Transverse colon (tissue), 4 donors: ENCODE measurements around the gene DOCK2. TPM values are rescaled to one million over a fixed set of nuclear protein-coding genes. Genes with fewer than 3 reads are reported as not detected.
"Not testable (repeated sequence)": the region's sequence is repeated elsewhere in the genome, so short reads cannot be mapped to it uniquely, and the experiment has no call there.

Experiments
- DNase-seq: peaks from one replicate; pipeline ENCODE4 v3.0.0-alpha.2; 2019
- H3K27ac ChIP-seq, 4 donors: fragments of 200-600 bp; sonication (generic); 2 replicates each; pipeline ENCODE4 v1.5.1; 2016 to 2018; ENCODE audit warnings: inconsistent platforms in 4 of 4
- H3K27me3 ChIP-seq: fragments of 200-600 bp; sonication (generic); 2 replicates; pipeline ENCODE4 v1.5.1; 2017; ENCODE audit warnings: inconsistent platforms
- H3K36me3 ChIP-seq, 4 donors: fragments of 200-600 bp; sonication (generic); 2 replicates each; pipeline ENCODE4 v1.5.1; 2017 to 2019; ENCODE audit warnings: inconsistent platforms in 4 of 4
- H3K4me1 ChIP-seq, 4 donors: fragments of 200-600 bp; sonication (generic); 2 replicates each; pipeline ENCODE4 v1.5.1; 2017 to 2020; ENCODE audit warnings: inconsistent platforms in 4 of 4
- H3K4me3 ChIP-seq, 4 donors: fragments of 200-600 bp; sonication (generic); 1 replicate in 1 of 4; 2 replicates in 3 of 4; pipeline versions ENCODE4 v1.5.1 to v1.6.1; 2017 to 2019; ENCODE audit warnings: inconsistent platforms in 4 of 4
- H3K9me3 ChIP-seq, 2 donors: fragments of 200-600 bp; sonication (generic); 2 replicates each; pipeline ENCODE4 v1.5.1; 2017 to 2019; ENCODE audit warnings: inconsistent platforms in 2 of 2
- CTCF ChIP-seq, 5 experiments: fragments of 200-600 bp in 3 of 5; fragments of 450-650 bp in 2 of 5; sonication (generic) in 3 of 5; IDR thresholded peaks; 1 replicate in 2 of 5; 2 replicates in 3 of 5; pipeline ENCODE4 v1.5.1; 2016 to 2017; ENCODE audit warnings: antibody characterized with exemption in 5 of 5, inconsistent platforms in 3 of 5, mild to moderate bottlenecking in 2 of 5, moderate library complexity in 1 of 5
- EP300 ChIP-seq: sonication (generic); formaldehyde crosslinking; IDR thresholded peaks from one replicate; pipeline ENCODE4 v1.6.1; 2017; ENCODE audit warnings: antibody characterized with exemption, low read depth
- POLR2A ChIP-seq: fragments of 450-650 bp; IDR thresholded peaks from one replicate; pipeline ENCODE4 v1.6.1; 2016; ENCODE audit warnings: antibody characterized with exemption, mild to moderate bottlenecking, moderate library complexity
- POLR2AphosphoS5 ChIP-seq, 3 donors: sonication (generic); formaldehyde crosslinking; IDR thresholded peaks; one replicate each; pipeline ENCODE4 v1.6.1; 2016; ENCODE audit warnings: antibody characterized with exemption in 3 of 3
- WGBS, 2 donors: methylation state at CpG; one replicate each; pipeline ENCODE4 v1.1.5; 2018; ENCODE audit warnings: low coverage in 1 of 2; 5-methylcytosine and 5-hydroxymethylcytosine counted together
- in situ Hi-C, 4 donors: fragments of 200-750 bp; cut with MboI; loops; one replicate each; pipeline versions ENCODE4 v1.15.0 to v1.15.1; 2017; ENCODE audit warnings: low sequenced_read_pairs in 3 of 4, low pct_ligation_motif_present in 1 of 4, low pct_unique_long_range_greater_than_20kb in 1 of 4
- intact Hi-C: fragments of 100-400 bp; cut with DNase I; formaldehyde crosslinking; loops from one replicate; pipeline ENCODE4 v1.15.1; 2023; ENCODE audit warnings: low total_unique reads
- total RNA-seq, 4 donors: library from RNA; depleted of rRNA; stranded (reverse); fragments of >200 nt; gene quantifications; one replicate each; pipeline ENCODE4 v1.1.0, GENCODE V29; 2016

DOCK2 gene
- total RNA-seq, 4 donors from 2014 or later: 8.3 to 24.0 (median 14.3) TPM

GRCh38 chr5:169832845-169833244 is 195.8 kb downstream of the DOCK2 start:
- no peaks in the 10 kb centered on the region for H3K9me3 ChIP-seq
- intact Hi-C loops (no loop called here), in situ Hi-C loops (no loop called here)
- no peak overlapping the region for H3K27ac ChIP-seq
- no peaks in the 10 kb centered on the region for H3K27me3 ChIP-seq
- no peaks in the 10 kb centered on the region for H3K36me3 ChIP-seq
- no peak for DNase-seq
- no peak overlapping the region for H3K4me3 ChIP-seq
- no peaks in the 10 kb centered on the region for H3K4me1 ChIP-seq
- TF ChIP-seq POLR2A (no peak), CTCF (IDR thresholded peaks at IDR 0.05) (no peak), POLR2AphosphoS5 (IDR thresholded peaks at IDR 0.05) (no peak), EP300 (no peak)

- H3K27me3 ChIP-seq, DNase-seq, H3K27ac ChIP-seq, H3K9me3 ChIP-seq, in situ Hi-C loops, H3K4me3 ChIP-seq, H3K4me1 ChIP-seq, intact Hi-C loops, H3K36me3 ChIP-seq: not testable (repeated sequence)
- WGBS, 2 donors: 80 to 89% methylated on average over 2 of the region's 2 CpGs
These were observed 196.7 kb downstream of the DOCK2 start for GRCh38 chr5:169833681-169834292.

GRCh38 chr5:169834540-169834939 is 197.5 kb downstream of the DOCK2 start:
- intact Hi-C loops, in situ Hi-C loops, H3K4me3 ChIP-seq, H3K27me3 ChIP-seq, DNase-seq, H3K4me1 ChIP-seq, H3K9me3 ChIP-seq, H3K36me3 ChIP-seq, H3K27ac ChIP-seq: not testable (repeated sequence)
- WGBS, 2 donors: 67 to 75% methylated on average over 1 of the region's 1 CpG

GRCh38 chr5:169836835-169837536 is 199.9 kb downstream of the DOCK2 start:
- intact Hi-C loops (no loop called here), in situ Hi-C loops (no loop called here)
- H3K27me3 ChIP-seq: no peaks in the 10 kb centered on the region
- no peaks in the 10 kb centered on the region for H3K4me1 ChIP-seq
- TF ChIP-seq EP300 (no peak), POLR2AphosphoS5 (IDR thresholded peaks at IDR 0.05) (no peak), POLR2A (no peak), CTCF (IDR thresholded peaks at IDR 0.05) (no peak)
- no peak overlapping the region for H3K27ac ChIP-seq
- no peaks in the 10 kb centered on the region for H3K36me3 ChIP-seq
- H3K9me3 ChIP-seq: no peaks in the 10 kb centered on the region
- DNase-seq: no peak
- 44% methylated on average over 3 of the region's 3 CpGs; no CpG with 5 or more reads in 1 of the 2 donors for WGBS, 2 donors
- no peak overlapping the region for H3K4me3 ChIP-seq

GRCh38 chr5:169837686-169838085 is 200.6 kb downstream of the DOCK2 start:
- TF ChIP-seq CTCF (IDR thresholded peaks at IDR 0.05) (no peak), EP300 (no peak), POLR2AphosphoS5 (IDR thresholded peaks at IDR 0.05) (no peak), POLR2A (no peak)

More at GRCh38 chr5:169837686-169838085, 200.6 kb downstream of the DOCK2 start:
- no peaks in the 10 kb centered on the region for H3K4me1 ChIP-seq
- H3K9me3 ChIP-seq: no peaks in the 10 kb centered on the region
- in situ Hi-C loops (no loop called here), intact Hi-C loops (no loop called here)
- no peaks in the 10 kb centered on the region for H3K36me3 ChIP-seq
- no peak overlapping the region for H3K4me3 ChIP-seq
- DNase-seq: no peak
- no peak overlapping the region for H3K27ac ChIP-seq
- H3K27me3 ChIP-seq: no peaks in the 10 kb centered on the region
